ENCODE results near the gene OPCML.

The OPCML gene

GRCh38 chr11:132685174-132685611 lies 847.1 kb downstream of the OPCML start:
- no peak overlapping the region for H3K27ac ChIP-seq (ENCODE audit: low read depth, low read length, poor library complexity, severe bottlenecking)
- no peaks in the 10 kb centered on the region for H3K79me2 ChIP-seq (ENCODE audit: insufficient read depth, low read length)
- no peak overlapping the region for H3K4me3 ChIP-seq (ENCODE audit: low read depth, low read length, poor library complexity, severe bottlenecking)
- no peaks in the 10 kb centered on the region for H4K20me1 ChIP-seq (ENCODE audit: insufficient read depth, low read length)
- TF ChIP-seq, protein P1, sequence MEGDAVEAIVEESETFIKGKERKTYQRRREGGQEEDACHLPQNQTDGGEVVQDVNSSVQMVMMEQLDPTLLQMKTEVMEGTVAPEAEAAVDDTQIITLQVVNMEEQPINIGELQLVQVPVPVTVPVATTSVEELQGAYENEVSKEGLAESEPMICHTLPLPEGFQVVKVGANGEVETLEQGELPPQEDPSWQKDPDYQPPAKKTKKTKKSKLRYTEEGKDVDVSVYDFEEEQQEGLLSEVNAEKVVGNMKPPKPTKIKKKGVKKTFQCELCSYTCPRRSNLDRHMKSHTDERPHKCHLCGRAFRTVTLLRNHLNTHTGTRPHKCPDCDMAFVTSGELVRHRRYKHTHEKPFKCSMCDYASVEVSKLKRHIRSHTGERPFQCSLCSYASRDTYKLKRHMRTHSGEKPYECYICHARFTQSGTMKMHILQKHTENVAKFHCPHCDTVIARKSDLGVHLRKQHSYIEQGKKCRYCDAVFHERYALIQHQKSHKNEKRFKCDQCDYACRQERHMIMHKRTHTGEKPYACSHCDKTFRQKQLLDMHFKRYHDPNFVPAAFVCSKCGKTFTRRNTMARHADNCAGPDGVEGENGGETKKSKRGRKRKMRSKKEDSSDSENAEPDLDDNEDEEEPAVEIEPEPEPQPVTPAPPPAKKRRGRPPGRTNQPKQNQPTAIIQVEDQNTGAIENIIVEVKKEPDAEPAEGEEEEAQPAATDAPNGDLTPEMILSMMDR (IDR thresholded peaks at IDR 0.05; ENCODE audit: low read length), result no peak
- TF ChIP-seq EZH2 (IDR thresholded peaks at IDR 0.05; ENCODE audit: borderline replicate concordance, low read length), result no peak
- H3K4me1 ChIP-seq (ENCODE audit: insufficient read depth, low read length, severe bottlenecking), result no peaks in the 10 kb centered on the region
- no peaks in the 10 kb centered on the region for H3K9me2 ChIP-seq (ENCODE audit: low read depth, low read length)
- no peak overlapping the region for H3K4me2 ChIP-seq (ENCODE audit: low read length)
- no peaks in the 10 kb centered on the region for H3K36me3 ChIP-seq (ENCODE audit: insufficient read depth, low read length)
- no peaks in the 10 kb centered on the region for H3F3A ChIP-seq (ENCODE audit: insufficient read depth, low read length)
- no peak overlapping the region for H2AFZ ChIP-seq (ENCODE audit: low read length)
- no peaks in the 10 kb centered on the region for H3K27me3 ChIP-seq (ENCODE audit: insufficient read depth, low read length)
- H3K9ac ChIP-seq (ENCODE audit: low read length), result no peak overlapping the region
- no peaks in the 10 kb centered on the region for H3K9me3 ChIP-seq (ENCODE audit: low read length)

DNA sequence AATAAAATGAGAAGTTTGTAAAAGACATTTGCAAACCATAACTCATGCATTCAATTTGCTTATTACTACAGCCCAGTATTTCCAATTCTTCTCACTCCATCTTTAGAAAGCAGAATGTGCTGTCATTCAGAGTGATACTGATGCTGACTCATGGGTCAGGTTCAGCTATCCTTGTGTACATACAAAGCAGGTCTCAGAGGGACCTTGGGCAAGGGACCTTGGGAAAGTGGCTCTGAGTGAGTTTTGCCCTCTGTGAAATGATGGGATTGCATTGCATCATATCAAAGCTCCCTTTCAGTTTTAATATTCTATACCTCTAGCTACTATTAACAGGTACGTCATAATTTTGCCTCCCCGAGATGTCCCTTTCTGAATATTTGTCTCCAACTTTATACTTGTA lies 848.7 kb downstream of the OPCML start:
- H3K4me2 ChIP-seq (ENCODE audit: low read length), result no peak overlapping the region
- no peak overlapping the region for H3K9ac ChIP-seq (ENCODE audit: low read length)
- H3K36me3 ChIP-seq (ENCODE audit: insufficient read depth, low read length), result no peaks in the 10 kb centered on the region
- H3K4me1 ChIP-seq (ENCODE audit: insufficient read depth, low read length, severe bottlenecking), result no peaks in the 10 kb centered on the region
- H3K27me3 ChIP-seq (ENCODE audit: insufficient read depth, low read length), result no peaks in the 10 kb centered on the region
- TF ChIP-seq, protein P1 (IDR thresholded peaks at IDR 0.05; ENCODE audit: low read length), result no peak
- no peak for TF ChIP-seq EZH2 (IDR thresholded peaks at IDR 0.05; ENCODE audit: borderline replicate concordance, low read length)
- H3K9me2 ChIP-seq (ENCODE audit: low read depth, low read length), result no peaks in the 10 kb centered on the region
- H4K20me1 ChIP-seq (ENCODE audit: insufficient read depth, low read length), result no peaks in the 10 kb centered on the region
- no peak overlapping the region for H3K4me3 ChIP-seq (ENCODE audit: low read depth, low read length, poor library complexity, severe bottlenecking)
- H2AFZ ChIP-seq (ENCODE audit: low read length), result no peak overlapping the region
- no peak overlapping the region for H3K27ac ChIP-seq (ENCODE audit: low read depth, low read length, poor library complexity, severe bottlenecking)
- no peaks in the 10 kb centered on the region for H3K9me3 ChIP-seq (ENCODE audit: low read length)
- no peaks in the 10 kb centered on the region for H3F3A ChIP-seq (ENCODE audit: insufficient read depth, low read length)
- no peaks in the 10 kb centered on the region for H3K79me2 ChIP-seq (ENCODE audit: insufficient read depth, low read length)

DNA sequence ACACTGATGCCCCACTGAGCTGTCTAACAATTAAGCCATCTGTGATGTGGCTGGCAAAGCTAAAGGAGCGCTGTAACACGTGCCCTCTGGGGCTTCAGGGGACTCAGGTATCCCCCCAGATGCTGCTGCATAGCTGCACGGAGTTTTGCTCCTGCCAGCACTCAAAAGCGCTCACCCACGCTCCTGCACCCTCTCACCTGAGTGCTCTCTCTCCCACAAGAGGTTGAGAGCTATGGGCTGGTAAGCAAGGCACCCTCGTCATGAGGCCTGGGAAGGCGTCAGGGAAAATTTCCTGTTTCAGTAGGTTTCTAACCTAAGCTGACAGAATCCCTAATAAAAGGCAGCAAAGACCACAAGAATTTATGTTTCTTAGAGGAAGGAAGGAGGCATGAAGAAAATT lies 850.3 kb downstream of the OPCML start:
- Histone ChIP-seq H3K4me3 (ENCODE audit: low read depth, low read length, poor library complexity, severe bottlenecking) (no peak overlapping the region), H2AFZ (ENCODE audit: low read length) (no peak overlapping the region), H4K20me1 (ENCODE audit: insufficient read depth, low read length) (no peaks in the 10 kb centered on the region), H3K9me2 (ENCODE audit: low read depth, low read length) (no peaks in the 10 kb centered on the region), H3K27ac (ENCODE audit: low read depth, low read length, poor library complexity, severe bottlenecking) (no peak overlapping the region), H3F3A (ENCODE audit: insufficient read depth, low read length) (no peaks in the 10 kb centered on the region), H3K79me2 (ENCODE audit: insufficient read depth, low read length) (no peaks in the 10 kb centered on the region), H3K9me3 (ENCODE audit: low read length) (no peaks in the 10 kb centered on the region), H3K27me3 (ENCODE audit: insufficient read depth, low read length) (no peaks in the 10 kb centered on the region), H3K9ac (ENCODE audit: low read length) (no peak overlapping the region), H3K36me3 (ENCODE audit: insufficient read depth, low read length) (no peaks in the 10 kb centered on the region), H3K4me1 (ENCODE audit: insufficient read depth, low read length, severe bottlenecking) (no peaks in the 10 kb centered on the region), H3K4me2 (ENCODE audit: low read length) (no peak overlapping the region)
- TF ChIP-seq, protein P1 (IDR thresholded peaks at IDR 0.05; ENCODE audit: low read length), result no peak
- TF ChIP-seq EZH2 (IDR thresholded peaks at IDR 0.05; ENCODE audit: borderline replicate concordance, low read length), result no peak

Measured in OCI-LY1 (cell line).